Measurements from ENCODE around the gene CYP4F12.

DNA sequence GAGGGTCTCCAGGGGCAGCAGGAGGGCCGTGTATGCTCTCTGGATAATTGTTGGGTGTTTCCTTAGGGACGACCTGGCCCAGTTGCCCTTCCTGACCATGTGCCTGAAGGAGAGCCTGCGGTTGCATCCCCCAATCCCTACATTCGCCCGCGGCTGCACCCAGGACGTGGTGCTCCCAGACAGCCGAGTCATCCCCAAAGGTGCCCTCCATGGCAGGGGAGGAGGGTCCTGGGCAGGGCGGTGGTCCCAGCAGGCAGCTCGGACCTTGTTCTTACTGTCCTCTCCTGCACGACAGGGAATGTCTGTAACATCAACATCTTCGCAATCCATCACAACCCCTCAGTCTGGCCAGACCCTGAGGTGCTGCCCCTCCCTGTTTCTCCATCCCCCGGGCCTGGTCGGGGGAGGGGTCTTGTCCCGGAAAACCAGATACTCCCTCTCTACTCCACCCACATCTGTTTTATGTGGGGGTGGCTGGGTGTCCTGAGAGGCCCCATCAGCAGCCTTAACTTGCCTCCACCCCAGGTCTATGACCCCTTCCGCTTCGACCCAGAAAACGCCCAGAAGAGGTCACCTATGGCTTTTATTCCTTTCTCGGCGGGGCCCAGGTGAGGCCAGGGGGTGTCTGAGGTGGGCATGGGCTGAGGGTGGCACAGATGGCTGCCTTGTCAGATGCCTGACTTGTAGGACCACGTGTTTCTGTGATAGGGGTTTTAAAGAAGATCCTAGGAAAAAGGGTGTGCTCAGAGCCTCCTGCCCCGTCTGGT is 44.5 kb upstream of the CYP4F12 start:
- TF ChIP-seq, protein P1, sequence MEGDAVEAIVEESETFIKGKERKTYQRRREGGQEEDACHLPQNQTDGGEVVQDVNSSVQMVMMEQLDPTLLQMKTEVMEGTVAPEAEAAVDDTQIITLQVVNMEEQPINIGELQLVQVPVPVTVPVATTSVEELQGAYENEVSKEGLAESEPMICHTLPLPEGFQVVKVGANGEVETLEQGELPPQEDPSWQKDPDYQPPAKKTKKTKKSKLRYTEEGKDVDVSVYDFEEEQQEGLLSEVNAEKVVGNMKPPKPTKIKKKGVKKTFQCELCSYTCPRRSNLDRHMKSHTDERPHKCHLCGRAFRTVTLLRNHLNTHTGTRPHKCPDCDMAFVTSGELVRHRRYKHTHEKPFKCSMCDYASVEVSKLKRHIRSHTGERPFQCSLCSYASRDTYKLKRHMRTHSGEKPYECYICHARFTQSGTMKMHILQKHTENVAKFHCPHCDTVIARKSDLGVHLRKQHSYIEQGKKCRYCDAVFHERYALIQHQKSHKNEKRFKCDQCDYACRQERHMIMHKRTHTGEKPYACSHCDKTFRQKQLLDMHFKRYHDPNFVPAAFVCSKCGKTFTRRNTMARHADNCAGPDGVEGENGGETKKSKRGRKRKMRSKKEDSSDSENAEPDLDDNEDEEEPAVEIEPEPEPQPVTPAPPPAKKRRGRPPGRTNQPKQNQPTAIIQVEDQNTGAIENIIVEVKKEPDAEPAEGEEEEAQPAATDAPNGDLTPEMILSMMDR (IDR thresholded peaks at IDR 0.05) = no peak
- no peak for TF ChIP-seq ZFX (IDR thresholded peaks at IDR 0.05; ENCODE audit: borderline replicate concordance)

Measured in 22Rv1 (cell line).